Measurements from ENCODE around the gene MTCL1. TPM values are rescaled to one million over a fixed set of nuclear protein-coding genes. Genes with fewer than 3 reads are reported as not detected.

The MTCL1 gene
- total and polyA plus RNA-seq, 4 donors: 0.65 to 5.4 (median 1.4) TPM

GRCh38 chr18:8695932-8696517 lies 9.3 kb upstream of the MTCL1 start:
- H3K9ac ChIP-seq (ENCODE audit: low read depth in 1 of 2, low read length in 2 of 2): no peak overlapping the region
- WGBS: 79% methylated on average over 3 of the region's 3 CpGs
- TF ChIP-seq NR2F2 (IDR thresholded peaks at IDR 0.05): no peak
- TF ChIP-seq REST (IDR thresholded peaks at IDR 0.05): no peak
- TF ChIP-seq GABPA (IDR thresholded peaks at IDR 0.05 in 1 of 2, conservative IDR thresholded peaks at IDR 0.05 in 1 of 2): no peak
- no peak for TF ChIP-seq ATF3 (IDR thresholded peaks at IDR 0.05)
- TF ChIP-seq ZBTB33 (IDR thresholded peaks at IDR 0.05): no peak
- no peak for TF ChIP-seq SP1 (IDR thresholded peaks at IDR 0.05)
- no peak for TF ChIP-seq YY1 (IDR thresholded peaks at IDR 0.05)
- no peak for TF ChIP-seq HNF4G (IDR thresholded peaks at IDR 0.05)
- no peak for TF ChIP-seq FOXA1 (IDR thresholded peaks at IDR 0.05)
- TF ChIP-seq EGR1 (IDR thresholded peaks at IDR 0.05; ENCODE audit: low read depth in 2 of 2): no peak
- TF ChIP-seq TAF1 (conservative IDR thresholded peaks at IDR 0.05): no peak
- no peak for TF ChIP-seq JUND (IDR thresholded peaks at IDR 0.05)
- TF ChIP-seq MAX (IDR thresholded peaks at IDR 0.05): no peak
- TF ChIP-seq RXRA (IDR thresholded peaks at IDR 0.05): no peak
- TF ChIP-seq CTCF (IDR thresholded peaks at IDR 0.05; ENCODE audit: low read depth, low read length, missing input control): no peak
- no peak for TF ChIP-seq HNF4A (conservative IDR thresholded peaks at IDR 0.05)
- H3K4me1 ChIP-seq (ENCODE audit: control insufficient read depth in 4 of 4, insufficient read depth in 4 of 4, low read length in 3 of 4): peaks cover 0 to 3% (median 0%) of the 10 kb centered on the region in 4 donors
- H3K36me3 ChIP-seq (ENCODE audit: control insufficient read depth in 4 of 4, insufficient read depth in 3 of 4, low read depth in 1 of 4, low read length in 3 of 4): no peaks in the 10 kb centered on the region
- no peak overlapping the region for H3K27ac ChIP-seq (ENCODE audit: low read depth in 1 of 2, low read length in 2 of 2)
- H3K27me3 ChIP-seq (ENCODE audit: control insufficient read depth in 4 of 4, insufficient read depth in 4 of 4, low read length in 3 of 4): no peaks in the 10 kb centered on the region
- H3K9me3 ChIP-seq (ENCODE audit: control insufficient read depth in 4 of 4, low read length in 3 of 4): no peaks in the 10 kb centered on the region
- DNase-seq (ENCODE audit: low spot score): no peak
- no peak overlapping the region for H3K4me3 ChIP-seq (ENCODE audit: low read depth in 1 of 3, low read length in 3 of 3)
